Measurements from ENCODE around the gene SCAMP4. TPM values are rescaled to one million over a fixed set of nuclear protein-coding genes. Genes with fewer than 3 reads are reported as not detected.

SCAMP4 gene
- total and polyA plus RNA-seq, 2 experiments from 2014 or later = 39.4 to 106 TPM

DNA sequence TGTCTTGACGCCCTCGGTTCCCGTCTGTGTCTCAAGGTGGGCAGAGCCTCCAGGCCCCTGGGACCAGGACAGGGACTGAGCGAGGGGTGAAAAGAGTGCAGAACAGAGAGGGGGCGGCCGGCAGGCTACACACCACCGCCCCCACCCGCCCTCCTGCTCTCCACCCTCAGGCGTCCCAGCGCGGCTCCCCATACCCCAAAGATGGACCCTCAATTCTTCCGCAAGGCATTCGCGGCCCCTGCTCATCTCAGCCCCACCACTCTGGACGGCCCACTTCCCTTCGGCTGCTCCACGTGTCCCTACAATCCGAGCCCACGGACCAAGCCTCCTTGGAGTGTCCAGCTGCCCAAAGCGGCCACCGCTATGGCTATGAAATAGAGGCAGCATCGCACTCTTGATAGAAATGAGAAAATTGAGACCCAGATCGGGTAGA lies 43.6 kb upstream of the SCAMP4 start:
- DNase-seq (ENCODE audit: low spot score) (no peak), ATAC-seq (no peak)
- peak overlapping the region; percentile 94 for H3K4me3 ChIP-seq
- H3K79me2 ChIP-seq (replicated peaks; ENCODE audit: insufficient read depth) = peaks cover 51% of the 10 kb centered on the region
- no peaks in the 10 kb centered on the region for H3K36me3 ChIP-seq (ENCODE audit: insufficient read depth)
- H3K9me2 ChIP-seq (ENCODE audit: insufficient read depth) = no peaks in the 10 kb centered on the region
- peaks cover 48% of the 10 kb centered on the region for H3K4me1 ChIP-seq (ENCODE audit: insufficient read depth)
- H3K27me3 ChIP-seq (ENCODE audit: insufficient read depth) = peaks cover 16% of the 10 kb centered on the region
- H3K27ac Mint-ChIP-seq = no peak overlapping the region
- H3K27ac ChIP-seq (ENCODE audit: low read depth) = no peak overlapping the region
- H3K4me3 Mint-ChIP-seq = peak overlapping the region; percentile 90
- no peaks in the 10 kb centered on the region for H3K9me3 Mint-ChIP-seq
- H3F3A ChIP-seq (replicated peaks; ENCODE audit: low read depth) = 0 out of 2 replicates have a peak, but pooled peaks cover 4% of the 10 kb centered on the region
- H3K4me1 Mint-ChIP-seq = peaks cover 34% of the 10 kb centered on the region; the same call in 2 of the 3 replicates
- TF ChIP-seq EZH2phosphoT487 (IDR thresholded peaks at IDR 0.05; ENCODE audit: unreplicated experiment) (no peak), STAT1 (IDR thresholded peaks at IDR 0.05; ENCODE audit: unreplicated experiment) (no peak), JUNB (IDR thresholded peaks at IDR 0.05; ENCODE audit: unreplicated experiment) (no peak), NANOG (IDR thresholded peaks at IDR 0.05; ENCODE audit: borderline replicate concordance) (no peak), ZNF331 (CRISPR knock-in tag; IDR thresholded peaks at IDR 0.05; ENCODE audit: low read depth) (no peak)
- TF ChIP-seq, protein P1, sequence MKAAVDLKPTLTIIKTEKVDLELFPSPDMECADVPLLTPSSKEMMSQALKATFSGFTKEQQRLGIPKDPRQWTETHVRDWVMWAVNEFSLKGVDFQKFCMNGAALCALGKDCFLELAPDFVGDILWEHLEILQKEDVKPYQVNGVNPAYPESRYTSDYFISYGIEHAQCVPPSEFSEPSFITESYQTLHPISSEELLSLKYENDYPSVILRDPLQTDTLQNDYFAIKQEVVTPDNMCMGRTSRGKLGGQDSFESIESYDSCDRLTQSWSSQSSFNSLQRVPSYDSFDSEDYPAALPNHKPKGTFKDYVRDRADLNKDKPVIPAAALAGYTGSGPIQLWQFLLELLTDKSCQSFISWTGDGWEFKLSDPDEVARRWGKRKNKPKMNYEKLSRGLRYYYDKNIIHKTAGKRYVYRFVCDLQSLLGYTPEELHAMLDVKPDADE (IDR thresholded peaks at IDR 0.05) = no peak
- peaks cover 21% of the 10 kb centered on the region; the same call in 1 of the 2 replicates for H4K20me1 ChIP-seq (replicated peaks; ENCODE audit: insufficient read depth)
- H3K4me2 ChIP-seq = peak overlapping the region; percentile 98
- H3K27me3 Mint-ChIP-seq (ENCODE audit: insufficient read depth, low read depth, poor library complexity) = peaks cover 24% of the 10 kb centered on the region
- no peak overlapping the region for H2AFZ ChIP-seq
- H3K36me3 Mint-ChIP-seq (ENCODE audit: low read depth) = no peaks in the 10 kb centered on the region; the same call in 2 of the 3 replicates

DNA sequence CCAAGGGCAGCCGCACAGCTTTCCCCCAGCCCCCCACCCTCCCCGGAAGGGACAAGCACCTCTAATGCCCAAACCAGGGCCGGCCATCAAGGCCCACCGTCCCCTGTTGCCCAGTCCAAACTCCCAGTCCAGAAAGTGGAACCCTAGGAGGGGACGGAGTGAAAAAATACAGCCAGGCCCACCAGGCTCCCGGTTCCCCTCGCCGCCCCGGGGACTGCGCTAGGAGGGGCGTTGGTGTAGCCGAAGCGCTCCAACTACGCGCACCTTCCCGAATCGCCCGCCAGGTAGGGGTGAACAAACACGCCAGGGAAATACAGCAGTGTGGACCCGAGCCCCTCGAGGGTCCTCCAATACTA lies 43.2 kb upstream of the SCAMP4 start:
- Histone ChIP-seq H3K4me2 (peak overlapping the region; percentile 98), H3K27ac (ENCODE audit: low read depth) (no peak overlapping the region), H3F3A (replicated peaks; ENCODE audit: low read depth) (0 out of 2 replicates have a peak, but pooled peaks cover 4% of the 10 kb centered on the region), H2AFZ (no peak overlapping the region), H3K79me2 (replicated peaks; ENCODE audit: insufficient read depth) (peaks cover 51% of the 10 kb centered on the region), H4K20me1 (replicated peaks; ENCODE audit: insufficient read depth) (peaks cover 21% of the 10 kb centered on the region; the same call in 1 of the 2 replicates), H3K27me3 (ENCODE audit: insufficient read depth) (peaks cover 16% of the 10 kb centered on the region), H3K4me1 (ENCODE audit: insufficient read depth) (peaks cover 48% of the 10 kb centered on the region), H3K4me3 (peak overlapping the region; percentile 94), H3K9me2 (ENCODE audit: insufficient read depth) (no peaks in the 10 kb centered on the region), H3K36me3 (ENCODE audit: insufficient read depth) (no peaks in the 10 kb centered on the region)
- Mint-ChIP-seq H3K9me3 (no peaks in the 10 kb centered on the region), H3K27me3 (ENCODE audit: insufficient read depth, low read depth, poor library complexity) (peaks cover 24% of the 10 kb centered on the region), H3K4me1 (peaks cover 34% of the 10 kb centered on the region; the same call in 2 of the 3 replicates), H3K27ac (no peak overlapping the region), H3K4me3 (peak overlapping the region; percentile 90), H3K36me3 (ENCODE audit: low read depth) (no peaks in the 10 kb centered on the region; the same call in 2 of the 3 replicates)
- DNase-seq (ENCODE audit: low spot score) (no peak), ATAC-seq (no peak)
- TF ChIP-seq ZNF331 (CRISPR knock-in tag; IDR thresholded peaks at IDR 0.05; ENCODE audit: low read depth) = no peak
- TF ChIP-seq, protein P2, sequence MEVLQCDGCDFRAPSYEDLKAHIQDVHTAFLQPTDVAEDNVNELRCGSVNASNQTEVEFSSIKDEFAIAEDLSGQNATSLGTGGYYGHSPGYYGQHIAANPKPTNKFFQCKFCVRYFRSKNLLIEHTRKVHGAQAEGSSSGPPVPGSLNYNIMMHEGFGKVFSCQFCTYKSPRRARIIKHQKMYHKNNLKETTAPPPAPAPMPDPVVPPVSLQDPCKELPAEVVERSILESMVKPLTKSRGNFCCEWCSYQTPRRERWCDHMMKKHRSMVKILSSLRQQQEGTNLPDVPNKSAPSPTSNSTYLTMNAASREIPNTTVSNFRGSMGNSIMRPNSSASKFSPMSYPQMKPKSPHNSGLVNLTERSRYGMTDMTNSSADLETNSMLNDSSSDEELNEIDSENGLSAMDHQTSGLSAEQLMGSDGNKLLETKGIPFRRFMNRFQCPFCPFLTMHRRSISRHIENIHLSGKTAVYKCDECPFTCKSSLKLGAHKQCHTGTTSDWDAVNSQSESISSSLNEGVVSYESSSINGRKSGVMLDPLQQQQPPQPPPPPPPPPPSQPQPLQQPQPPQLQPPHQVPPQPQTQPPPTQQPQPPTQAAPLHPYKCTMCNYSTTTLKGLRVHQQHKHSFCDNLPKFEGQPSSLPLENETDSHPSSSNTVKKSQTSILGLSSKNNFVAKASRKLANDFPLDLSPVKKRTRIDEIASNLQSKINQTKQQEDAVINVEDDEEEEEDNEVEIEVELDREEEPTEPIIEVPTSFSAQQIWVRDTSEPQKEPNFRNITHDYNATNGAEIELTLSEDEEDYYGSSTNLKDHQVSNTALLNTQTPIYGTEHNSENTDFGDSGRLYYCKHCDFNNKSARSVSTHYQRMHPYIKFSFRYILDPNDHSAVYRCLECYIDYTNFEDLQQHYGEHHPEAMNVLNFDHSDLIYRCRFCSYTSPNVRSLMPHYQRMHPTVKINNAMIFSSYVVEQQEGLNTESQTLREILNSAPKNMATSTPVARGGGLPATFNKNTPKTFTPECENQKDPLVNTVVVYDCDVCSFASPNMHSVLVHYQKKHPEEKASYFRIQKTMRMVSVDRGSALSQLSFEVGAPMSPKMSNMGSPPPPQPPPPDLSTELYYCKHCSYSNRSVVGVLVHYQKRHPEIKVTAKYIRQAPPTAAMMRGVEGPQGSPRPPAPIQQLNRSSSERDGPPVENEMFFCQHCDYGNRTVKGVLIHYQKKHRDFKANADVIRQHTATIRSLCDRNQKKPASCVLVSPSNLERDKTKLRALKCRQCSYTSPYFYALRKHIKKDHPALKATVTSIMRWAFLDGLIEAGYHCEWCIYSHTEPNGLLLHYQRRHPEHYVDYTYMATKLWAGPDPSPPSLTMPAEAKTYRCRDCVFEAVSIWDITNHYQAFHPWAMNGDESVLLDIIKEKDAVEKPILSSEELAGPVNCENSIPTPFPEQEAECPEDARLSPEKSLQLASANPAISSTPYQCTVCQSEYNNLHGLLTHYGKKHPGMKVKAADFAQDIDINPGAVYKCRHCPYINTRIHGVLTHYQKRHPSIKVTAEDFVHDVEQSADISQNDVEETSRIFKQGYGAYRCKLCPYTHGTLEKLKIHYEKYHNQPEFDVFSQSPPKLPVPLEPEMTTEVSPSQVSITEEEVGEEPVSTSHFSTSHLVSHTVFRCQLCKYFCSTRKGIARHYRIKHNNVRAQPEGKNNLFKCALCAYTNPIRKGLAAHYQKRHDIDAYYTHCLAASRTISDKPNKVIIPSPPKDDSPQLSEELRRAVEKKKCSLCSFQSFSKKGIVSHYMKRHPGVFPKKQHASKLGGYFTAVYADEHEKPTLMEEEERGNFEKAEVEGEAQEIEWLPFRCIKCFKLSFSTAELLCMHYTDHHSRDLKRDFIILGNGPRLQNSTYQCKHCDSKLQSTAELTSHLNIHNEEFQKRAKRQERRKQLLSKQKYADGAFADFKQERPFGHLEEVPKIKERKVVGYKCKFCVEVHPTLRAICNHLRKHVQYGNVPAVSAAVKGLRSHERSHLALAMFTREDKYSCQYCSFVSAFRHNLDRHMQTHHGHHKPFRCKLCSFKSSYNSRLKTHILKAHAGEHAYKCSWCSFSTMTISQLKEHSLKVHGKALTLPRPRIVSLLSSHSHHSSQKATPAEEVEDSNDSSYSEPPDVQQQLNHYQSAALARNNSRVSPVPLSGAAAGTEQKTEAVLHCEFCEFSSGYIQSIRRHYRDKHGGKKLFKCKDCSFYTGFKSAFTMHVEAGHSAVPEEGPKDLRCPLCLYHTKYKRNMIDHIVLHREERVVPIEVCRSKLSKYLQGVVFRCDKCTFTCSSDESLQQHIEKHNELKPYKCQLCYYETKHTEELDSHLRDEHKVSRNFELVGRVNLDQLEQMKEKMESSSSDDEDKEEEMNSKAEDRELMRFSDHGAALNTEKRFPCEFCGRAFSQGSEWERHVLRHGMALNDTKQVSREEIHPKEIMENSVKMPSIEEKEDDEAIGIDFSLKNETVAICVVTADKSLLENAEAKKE (CRISPR knock-in tag; IDR thresholded peaks at IDR 0.05) = no peak
- TF ChIP-seq JUNB (IDR thresholded peaks at IDR 0.05; ENCODE audit: unreplicated experiment) = no peak
- TF ChIP-seq, protein P3, sequence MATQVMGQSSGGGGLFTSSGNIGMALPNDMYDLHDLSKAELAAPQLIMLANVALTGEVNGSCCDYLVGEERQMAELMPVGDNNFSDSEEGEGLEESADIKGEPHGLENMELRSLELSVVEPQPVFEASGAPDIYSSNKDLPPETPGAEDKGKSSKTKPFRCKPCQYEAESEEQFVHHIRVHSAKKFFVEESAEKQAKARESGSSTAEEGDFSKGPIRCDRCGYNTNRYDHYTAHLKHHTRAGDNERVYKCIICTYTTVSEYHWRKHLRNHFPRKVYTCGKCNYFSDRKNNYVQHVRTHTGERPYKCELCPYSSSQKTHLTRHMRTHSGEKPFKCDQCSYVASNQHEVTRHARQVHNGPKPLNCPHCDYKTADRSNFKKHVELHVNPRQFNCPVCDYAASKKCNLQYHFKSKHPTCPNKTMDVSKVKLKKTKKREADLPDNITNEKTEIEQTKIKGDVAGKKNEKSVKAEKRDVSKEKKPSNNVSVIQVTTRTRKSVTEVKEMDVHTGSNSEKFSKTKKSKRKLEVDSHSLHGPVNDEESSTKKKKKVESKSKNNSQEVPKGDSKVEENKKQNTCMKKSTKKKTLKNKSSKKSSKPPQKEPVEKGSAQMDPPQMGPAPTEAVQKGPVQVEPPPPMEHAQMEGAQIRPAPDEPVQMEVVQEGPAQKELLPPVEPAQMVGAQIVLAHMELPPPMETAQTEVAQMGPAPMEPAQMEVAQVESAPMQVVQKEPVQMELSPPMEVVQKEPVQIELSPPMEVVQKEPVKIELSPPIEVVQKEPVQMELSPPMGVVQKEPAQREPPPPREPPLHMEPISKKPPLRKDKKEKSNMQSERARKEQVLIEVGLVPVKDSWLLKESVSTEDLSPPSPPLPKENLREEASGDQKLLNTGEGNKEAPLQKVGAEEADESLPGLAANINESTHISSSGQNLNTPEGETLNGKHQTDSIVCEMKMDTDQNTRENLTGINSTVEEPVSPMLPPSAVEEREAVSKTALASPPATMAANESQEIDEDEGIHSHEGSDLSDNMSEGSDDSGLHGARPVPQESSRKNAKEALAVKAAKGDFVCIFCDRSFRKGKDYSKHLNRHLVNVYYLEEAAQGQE (IDR thresholded peaks at IDR 0.05; ENCODE audit: unreplicated experiment) = no peak
- TF ChIP-seq EZH2 (IDR thresholded peaks at IDR 0.05; ENCODE audit: low read depth, unreplicated experiment) = no peak
- TF ChIP-seq NANOG (IDR thresholded peaks at IDR 0.05; ENCODE audit: borderline replicate concordance) = no peak
- TF ChIP-seq, protein P1 (IDR thresholded peaks at IDR 0.05) = no peak

All from GM23338 (cell line).